ENCODE measurements around the gene CUL1.

CUL1 gene

DNA sequence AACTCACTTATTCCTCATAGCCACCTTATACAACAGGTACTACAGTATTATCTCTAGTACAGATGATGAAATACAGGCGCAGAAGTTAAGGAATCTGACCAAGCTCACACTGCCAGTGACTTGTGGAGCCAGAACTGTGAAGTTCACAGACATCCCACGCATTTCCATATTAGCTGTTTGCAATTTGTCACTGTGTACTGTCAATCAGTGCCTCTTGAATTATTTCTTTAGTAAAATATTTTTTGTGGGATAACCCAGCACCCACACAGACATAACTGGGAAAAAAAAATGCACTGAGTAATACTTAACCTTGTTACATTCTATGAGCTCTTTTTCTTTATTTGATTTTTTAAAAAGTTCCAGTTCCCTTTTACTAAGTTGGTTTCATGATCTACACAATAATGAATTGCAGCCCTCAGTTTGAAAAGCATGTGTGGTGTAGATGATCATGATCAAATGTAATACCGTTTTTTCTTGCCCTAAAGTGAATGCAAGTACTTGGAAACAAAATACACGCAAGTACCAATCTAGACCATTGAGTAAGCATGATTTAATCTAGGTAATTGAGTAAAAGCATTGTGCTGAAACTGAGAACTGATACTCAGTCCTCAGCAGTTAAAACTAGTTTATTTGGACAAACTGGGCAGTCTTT, 14.1 kb downstream of the CUL1 start:
- H3K4me3 ChIP-seq (ENCODE audit: control insufficient read depth, low read depth, low read length) = no peak overlapping the region
- DNase-seq (ENCODE audit: low read depth) = no peak
- TF ChIP-seq, protein P1, sequence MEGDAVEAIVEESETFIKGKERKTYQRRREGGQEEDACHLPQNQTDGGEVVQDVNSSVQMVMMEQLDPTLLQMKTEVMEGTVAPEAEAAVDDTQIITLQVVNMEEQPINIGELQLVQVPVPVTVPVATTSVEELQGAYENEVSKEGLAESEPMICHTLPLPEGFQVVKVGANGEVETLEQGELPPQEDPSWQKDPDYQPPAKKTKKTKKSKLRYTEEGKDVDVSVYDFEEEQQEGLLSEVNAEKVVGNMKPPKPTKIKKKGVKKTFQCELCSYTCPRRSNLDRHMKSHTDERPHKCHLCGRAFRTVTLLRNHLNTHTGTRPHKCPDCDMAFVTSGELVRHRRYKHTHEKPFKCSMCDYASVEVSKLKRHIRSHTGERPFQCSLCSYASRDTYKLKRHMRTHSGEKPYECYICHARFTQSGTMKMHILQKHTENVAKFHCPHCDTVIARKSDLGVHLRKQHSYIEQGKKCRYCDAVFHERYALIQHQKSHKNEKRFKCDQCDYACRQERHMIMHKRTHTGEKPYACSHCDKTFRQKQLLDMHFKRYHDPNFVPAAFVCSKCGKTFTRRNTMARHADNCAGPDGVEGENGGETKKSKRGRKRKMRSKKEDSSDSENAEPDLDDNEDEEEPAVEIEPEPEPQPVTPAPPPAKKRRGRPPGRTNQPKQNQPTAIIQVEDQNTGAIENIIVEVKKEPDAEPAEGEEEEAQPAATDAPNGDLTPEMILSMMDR (IDR thresholded peaks at IDR 0.05; ENCODE audit: control insufficient read depth, insufficient read depth, low read depth, low read length, missing control alignments) = no peak

DNA sequence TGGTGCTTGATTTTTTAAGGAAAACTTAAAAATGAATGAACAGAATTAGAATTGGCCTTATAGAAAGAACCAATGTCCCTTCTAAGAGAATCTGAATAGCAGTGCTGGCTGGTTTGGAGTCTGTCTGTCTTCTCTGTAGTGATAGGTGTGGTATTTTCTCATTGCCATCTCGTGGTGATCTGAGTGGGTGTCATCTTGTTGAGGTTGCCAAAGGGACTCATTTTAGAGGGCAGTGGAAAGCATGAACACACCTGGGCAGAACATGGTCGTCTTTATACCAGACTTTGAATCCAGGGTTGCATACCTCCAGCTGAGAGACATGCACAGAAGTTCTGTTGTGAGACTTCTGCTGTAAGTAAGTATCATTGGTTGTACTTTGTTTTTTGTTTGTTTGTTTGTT, 15.8 kb downstream of the CUL1 start:
- TF ChIP-seq, protein P1 (IDR thresholded peaks at IDR 0.05; ENCODE audit: control insufficient read depth, insufficient read depth, low read depth, low read length, missing control alignments) = no peak
- no peak overlapping the region for H3K4me3 ChIP-seq (ENCODE audit: control insufficient read depth, low read depth, low read length)
- DNase-seq (ENCODE audit: low read depth) = no peak

DNA sequence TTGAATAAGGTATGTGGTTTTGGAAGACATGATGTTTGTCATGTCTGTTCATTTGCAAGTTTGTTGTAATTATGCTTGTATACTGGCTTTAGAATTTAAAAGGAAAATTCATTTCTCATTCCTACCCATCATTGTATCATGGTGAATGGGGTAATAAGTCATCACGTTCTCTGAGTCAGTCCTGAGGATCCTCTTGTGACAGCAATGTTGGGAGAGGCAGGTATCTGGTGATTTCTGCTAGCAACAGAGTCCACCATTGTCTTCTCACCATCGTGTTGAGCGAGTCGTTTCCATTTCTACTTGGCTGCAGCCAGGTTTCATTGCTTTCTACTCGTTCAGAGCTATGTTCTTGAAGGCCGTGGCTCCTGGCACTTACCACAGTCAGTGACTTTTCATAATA, 16.3 kb downstream of the CUL1 start:
- TF ChIP-seq, protein P1 (IDR thresholded peaks at IDR 0.05; ENCODE audit: control insufficient read depth, insufficient read depth, low read depth, low read length, missing control alignments) = no peak
- no peak for DNase-seq (ENCODE audit: low read depth)
- no peak overlapping the region for H3K4me3 ChIP-seq (ENCODE audit: control insufficient read depth, low read depth, low read length)

DNA sequence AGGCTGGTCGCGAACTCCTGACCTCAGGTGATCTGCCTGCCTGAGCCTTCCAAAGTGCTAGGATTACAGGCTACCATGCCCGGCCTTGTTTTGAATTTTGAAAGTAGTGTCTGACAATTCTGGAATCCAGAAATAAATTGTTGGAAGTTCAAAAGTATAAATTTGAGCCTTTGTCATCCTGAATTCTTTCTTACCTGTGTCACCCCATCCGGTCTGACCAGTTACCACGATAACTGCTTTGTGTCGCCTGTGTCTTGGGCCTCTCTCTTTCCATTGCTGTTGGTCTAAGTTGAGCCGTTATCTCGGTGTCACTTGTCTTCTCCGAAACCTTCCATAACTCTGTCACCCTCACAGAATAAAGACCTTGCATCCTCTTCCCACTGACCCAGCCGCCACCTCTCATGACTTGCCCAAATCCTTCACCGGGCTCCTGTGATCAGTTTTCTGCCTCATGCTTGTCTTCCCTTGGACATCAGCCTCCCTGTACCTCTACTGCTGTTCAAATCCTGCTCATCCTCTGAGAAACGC, 18.6 kb downstream of the CUL1 start:
- no peak for DNase-seq (ENCODE audit: low read depth)
- TF ChIP-seq, protein P1 (IDR thresholded peaks at IDR 0.05; ENCODE audit: control insufficient read depth, insufficient read depth, low read depth, low read length, missing control alignments) = no peak
- H3K4me3 ChIP-seq (ENCODE audit: control insufficient read depth, low read depth, low read length) = no peak overlapping the region

DNA sequence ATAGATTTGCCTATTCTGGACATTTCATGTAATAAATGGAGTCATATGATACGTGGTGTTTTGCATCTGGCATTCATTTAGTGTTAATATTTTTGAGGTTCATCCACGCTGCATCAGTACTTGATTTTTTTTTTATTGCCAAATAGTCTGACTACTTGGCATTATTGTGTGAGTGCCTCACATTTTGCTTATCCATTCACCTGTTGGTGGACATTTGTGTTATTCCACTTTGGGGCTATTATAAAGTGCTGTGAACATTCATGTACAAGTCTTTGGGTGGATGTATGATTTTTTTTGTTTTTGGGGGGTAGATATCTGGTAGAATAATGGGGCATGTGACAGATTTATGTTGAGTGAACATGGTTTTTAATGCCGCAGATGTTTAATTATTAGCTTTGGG, 19.7 kb downstream of the CUL1 start:
- no peak overlapping the region for H3K4me3 ChIP-seq (ENCODE audit: control insufficient read depth, low read depth, low read length)
- TF ChIP-seq, protein P1 (IDR thresholded peaks at IDR 0.05; ENCODE audit: control insufficient read depth, insufficient read depth, low read depth, low read length, missing control alignments) = no peak
- no peak for DNase-seq (ENCODE audit: low read depth)

DNA sequence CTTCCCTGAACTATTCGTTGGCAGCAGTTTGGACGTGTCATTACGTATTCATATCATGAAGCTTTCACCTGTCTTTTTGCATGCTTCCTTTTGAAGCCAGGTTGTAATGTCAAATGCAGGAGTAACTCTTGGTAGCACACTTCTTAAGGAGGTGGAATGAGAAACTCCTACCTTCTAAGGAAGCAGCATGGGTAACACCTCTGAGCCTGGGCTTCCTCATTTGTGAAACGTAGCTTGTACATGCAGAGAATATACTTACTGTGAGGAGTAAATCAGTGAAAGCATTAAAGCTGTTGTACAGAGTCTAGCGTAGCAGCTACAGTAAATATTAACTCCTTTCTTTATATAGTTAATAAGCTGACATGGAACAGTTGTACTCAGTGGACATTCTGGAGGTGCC, 21.1 kb downstream of the CUL1 start:
- no peak for DNase-seq (ENCODE audit: low read depth)
- H3K4me3 ChIP-seq (ENCODE audit: control insufficient read depth, low read depth, low read length) = no peak overlapping the region
- TF ChIP-seq, protein P1 (IDR thresholded peaks at IDR 0.05; ENCODE audit: control insufficient read depth, insufficient read depth, low read depth, low read length, missing control alignments) = no peak

Measured in AG09309 (cell line).